OCI-LY3 (cell line): ENCODE results near the gene CACNA2D1.

Source experiments
- EZH2phosphoT487 ChIP-seq: fragments of 200-600 bp; shearing (Covaris generic); IDR thresholded peaks from 2 replicates; pipeline ENCODE4 v1.6.1; 2018; ENCODE audit warnings: antibody characterized with exemption, mixed run types, low read depth
- TF ChIP-seq, protein P1 (sequence below): fragments of 200-600, 300-600 bp; sonication (generic); IDR thresholded peaks from 2 replicates; pipeline ENCODE4 v1.5.1; 2014; ENCODE audit warnings: antibody characterized with exemption, low read length, low read depth

DNA sequence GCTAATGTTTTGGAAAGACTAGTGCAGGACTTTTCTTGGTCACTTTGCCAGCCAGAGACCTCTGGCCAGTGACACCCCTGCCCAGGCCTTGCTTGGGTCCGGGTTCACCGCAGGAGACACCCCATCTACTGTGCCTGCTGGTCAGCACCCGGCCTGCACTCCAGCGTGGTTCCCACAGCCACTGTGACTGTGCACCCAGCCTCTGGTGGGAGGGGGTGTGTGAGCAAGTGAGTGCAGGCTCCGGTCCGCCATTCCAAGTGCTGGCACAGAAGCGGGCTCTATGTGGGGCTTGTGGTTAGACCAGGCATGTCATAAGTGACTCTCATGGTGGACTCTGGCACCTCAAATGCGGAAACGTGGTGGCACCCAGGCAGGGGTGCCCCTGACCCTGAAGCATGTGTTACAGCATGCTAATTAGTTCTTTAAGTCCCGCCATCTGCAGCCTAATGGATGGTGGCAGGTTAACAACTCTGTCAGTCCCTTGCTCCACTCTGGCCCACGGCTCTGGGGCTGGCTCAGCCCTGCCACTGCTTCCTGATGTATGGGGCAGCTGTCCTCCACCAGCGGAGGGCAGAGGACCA lies 361.8 kb downstream of the CACNA2D1 start:
- TF ChIP-seq, protein P1, sequence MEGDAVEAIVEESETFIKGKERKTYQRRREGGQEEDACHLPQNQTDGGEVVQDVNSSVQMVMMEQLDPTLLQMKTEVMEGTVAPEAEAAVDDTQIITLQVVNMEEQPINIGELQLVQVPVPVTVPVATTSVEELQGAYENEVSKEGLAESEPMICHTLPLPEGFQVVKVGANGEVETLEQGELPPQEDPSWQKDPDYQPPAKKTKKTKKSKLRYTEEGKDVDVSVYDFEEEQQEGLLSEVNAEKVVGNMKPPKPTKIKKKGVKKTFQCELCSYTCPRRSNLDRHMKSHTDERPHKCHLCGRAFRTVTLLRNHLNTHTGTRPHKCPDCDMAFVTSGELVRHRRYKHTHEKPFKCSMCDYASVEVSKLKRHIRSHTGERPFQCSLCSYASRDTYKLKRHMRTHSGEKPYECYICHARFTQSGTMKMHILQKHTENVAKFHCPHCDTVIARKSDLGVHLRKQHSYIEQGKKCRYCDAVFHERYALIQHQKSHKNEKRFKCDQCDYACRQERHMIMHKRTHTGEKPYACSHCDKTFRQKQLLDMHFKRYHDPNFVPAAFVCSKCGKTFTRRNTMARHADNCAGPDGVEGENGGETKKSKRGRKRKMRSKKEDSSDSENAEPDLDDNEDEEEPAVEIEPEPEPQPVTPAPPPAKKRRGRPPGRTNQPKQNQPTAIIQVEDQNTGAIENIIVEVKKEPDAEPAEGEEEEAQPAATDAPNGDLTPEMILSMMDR = no peak
- TF ChIP-seq EZH2phosphoT487 = no peak
